Mesothelial cell of epicardium (in vitro differentiated cells): ENCODE data around the gene REG1A. TPM values are rescaled to one million over a fixed set of nuclear protein-coding genes. Genes with fewer than 3 reads are reported as not detected.

Experiments
- DNase-seq, 2 experiments: peaks; one replicate each; pipeline ENCODE4 v3.0.0; 2021; ENCODE audit warnings: low spot score in 2 of 2; ENCODE audit not compliant: unreplicated experiment in 2 of 2
- H3K27ac Mint-ChIP-seq: 2 replicates; pipeline ENCODE4 v1.8.0; 2021; ENCODE audit warnings: mixed read lengths
- H3K27me3 Mint-ChIP-seq: 2 replicates; pipeline ENCODE4 v1.8.0; 2021; ENCODE audit warnings: low read depth, mixed read lengths
- H3K36me3 Mint-ChIP-seq: 2 replicates; pipeline ENCODE4 v1.8.0; 2021; ENCODE audit warnings: mixed read lengths
- H3K4me1 Mint-ChIP-seq: 2 replicates; pipeline ENCODE4 v1.8.0; 2021; ENCODE audit warnings: mixed read lengths
- H3K4me3 Mint-ChIP-seq: 2 replicates; pipeline ENCODE4 v1.8.0; 2021; ENCODE audit warnings: mild to moderate bottlenecking, moderate library complexity, mixed read lengths
- H3K9me3 Mint-ChIP-seq: 2 replicates; pipeline ENCODE4 v1.8.0; 2021; ENCODE audit warnings: mixed read lengths
- CTCF ChIP-seq: fragments of 200-600 bp; sonication (generic); IDR thresholded peaks from one replicate; pipeline ENCODE4 v1.5.0; 2021; ENCODE audit warnings: antibody characterized with exemption; ENCODE audit not compliant: unreplicated experiment
- total RNA-seq: library from RNA; stranded (reverse); gene quantifications from 3 replicates; pipeline ENCODE4 v1.2.1, GENCODE V29; 2021

The REG1A gene
- total RNA-seq, 1 donor from 2014 or later: not detected

GRCh38 chr2:79114797-79115494 is 5.3 kb upstream of the REG1A start:
- DNase-seq: no peak
- H3K27me3 Mint-ChIP-seq: peaks cover 5% of the 10 kb centered on the region
- no peaks in the 10 kb centered on the region for H3K9me3 Mint-ChIP-seq
- H3K4me1 Mint-ChIP-seq: no peaks in the 10 kb centered on the region
- TF ChIP-seq CTCF: no peak
- H3K4me3 Mint-ChIP-seq: no peak overlapping the region
- no peak overlapping the region for H3K27ac Mint-ChIP-seq
- H3K36me3 Mint-ChIP-seq: no peaks in the 10 kb centered on the region

DNA sequence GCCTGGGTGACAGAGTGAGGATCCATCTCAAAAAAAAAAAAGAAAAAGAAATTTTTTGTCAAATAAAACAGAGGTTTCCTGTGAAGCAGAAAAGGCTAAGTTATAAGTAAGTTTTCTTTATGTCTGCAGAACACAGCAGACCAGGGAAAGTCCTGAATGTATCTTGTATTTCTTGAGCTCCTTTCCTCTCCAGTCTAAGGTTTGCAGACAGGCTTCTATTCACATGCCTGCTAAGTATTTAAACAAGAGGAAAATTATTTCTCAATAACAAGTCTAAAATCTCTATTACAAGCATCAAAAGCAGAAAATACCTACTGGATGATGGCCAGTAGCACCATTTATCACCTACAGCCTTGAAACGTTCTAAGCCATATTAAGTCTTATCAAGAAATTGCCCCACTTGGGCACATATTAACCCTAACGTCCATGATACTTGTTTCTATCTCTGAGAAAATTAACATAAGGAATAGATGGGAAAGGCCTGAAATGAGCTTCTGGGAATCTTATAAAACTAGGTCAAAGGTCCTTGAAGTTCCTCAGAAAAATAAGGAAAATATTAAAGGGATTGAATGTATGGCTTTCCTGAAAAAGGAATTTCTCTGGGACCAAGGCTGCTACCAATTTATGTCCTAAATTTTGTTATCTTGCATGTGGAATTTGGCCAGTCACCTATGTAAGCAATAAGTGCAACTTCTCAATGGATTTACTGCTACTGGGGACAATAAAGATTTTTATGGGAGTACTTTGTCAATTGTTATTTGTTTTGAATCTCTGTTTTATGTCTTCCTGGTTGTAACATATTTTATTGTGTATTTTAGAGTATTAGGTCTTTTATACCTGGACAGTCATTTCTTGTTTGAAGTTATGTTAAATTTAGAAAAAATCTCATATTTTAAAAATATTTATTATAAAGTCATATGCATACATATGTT is 3.0 kb upstream of the REG1A start:
- Mint-ChIP-seq H3K4me1 (no peaks in the 10 kb centered on the region), H3K27ac (no peak overlapping the region), H3K4me3 (no peak overlapping the region), H3K9me3 (no peaks in the 10 kb centered on the region), H3K27me3 (peaks cover 9% of the 10 kb centered on the region), H3K36me3 (no peaks in the 10 kb centered on the region)
- TF ChIP-seq CTCF: no peak
- no peak for DNase-seq

DNA sequence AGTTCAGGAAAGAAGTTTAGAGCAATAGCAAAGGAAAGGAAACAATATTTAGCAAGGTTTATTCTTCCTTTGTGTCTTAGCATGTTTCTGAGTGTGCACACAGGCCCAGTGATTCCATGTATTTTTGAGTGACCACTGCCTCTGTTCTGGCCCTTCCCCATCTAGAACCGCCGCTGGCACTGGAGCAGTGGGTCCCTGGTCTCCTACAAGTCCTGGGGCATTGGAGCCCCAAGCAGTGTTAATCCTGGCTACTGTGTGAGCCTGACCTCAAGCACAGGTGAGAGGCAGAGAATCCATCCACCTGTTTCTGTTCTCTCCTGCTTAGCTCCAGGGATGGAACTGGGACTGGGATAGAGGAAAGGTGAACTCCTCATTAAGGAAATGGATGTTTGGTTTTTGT is 2.4 kb downstream of the REG1A start:
- DNase-seq: no peak
- Mint-ChIP-seq H3K27ac (no peak overlapping the region), H3K9me3 (no peaks in the 10 kb centered on the region), H3K27me3 (peaks cover 20% of the 10 kb centered on the region), H3K4me3 (no peak overlapping the region), H3K4me1 (no peaks in the 10 kb centered on the region), H3K36me3 (no peaks in the 10 kb centered on the region)
- TF ChIP-seq CTCF: no peak

DNA sequence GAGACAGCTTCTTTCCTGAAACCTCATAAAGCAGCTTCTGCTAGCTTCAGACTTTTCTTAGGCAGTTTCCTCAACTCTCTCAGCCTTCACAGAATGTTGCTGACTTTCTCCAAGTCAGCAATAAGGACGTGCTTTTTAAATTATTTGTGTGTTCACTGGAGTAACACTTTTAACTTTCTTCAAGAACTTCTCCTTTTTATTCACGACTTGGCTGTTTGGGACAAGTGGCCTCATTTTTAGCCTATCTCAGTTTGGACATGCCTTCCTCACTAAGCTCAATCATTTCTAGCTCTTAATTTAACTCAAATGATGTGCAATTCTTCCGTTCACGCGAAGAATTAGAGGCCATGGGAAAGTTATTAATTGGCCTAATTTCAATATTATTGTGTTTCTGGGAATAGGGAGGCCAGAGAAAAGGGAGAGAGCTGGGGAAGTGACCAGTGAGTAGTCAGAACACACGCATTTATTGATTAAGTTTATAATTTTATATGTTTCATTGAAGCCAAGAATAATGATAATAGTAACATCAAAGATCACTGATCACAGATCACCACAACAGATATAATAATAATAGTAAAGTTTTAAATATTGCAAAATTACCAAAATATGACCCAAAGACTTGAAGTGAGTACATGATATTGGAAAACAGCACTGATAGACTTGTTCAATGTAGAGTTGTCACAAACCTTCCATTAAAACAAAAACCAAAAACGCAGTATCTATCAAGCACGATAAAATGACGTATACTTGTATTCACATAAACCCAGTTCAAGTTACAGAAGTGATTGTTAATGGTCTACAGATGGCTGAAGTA is 4.8 kb downstream of the REG1A start:
- H3K27ac Mint-ChIP-seq: no peak overlapping the region
- H3K36me3 Mint-ChIP-seq: no peaks in the 10 kb centered on the region
- peaks cover 25% of the 10 kb centered on the region for H3K27me3 Mint-ChIP-seq
- no peak for TF ChIP-seq CTCF
- no peak overlapping the region for H3K4me3 Mint-ChIP-seq
- no peaks in the 10 kb centered on the region for H3K9me3 Mint-ChIP-seq
- DNase-seq: no peak
- H3K4me1 Mint-ChIP-seq: no peaks in the 10 kb centered on the region

- H3K27ac Mint-ChIP-seq: no peak overlapping the region
- no peak for TF ChIP-seq CTCF
- no peaks in the 10 kb centered on the region for H3K4me1 Mint-ChIP-seq
- no peak for DNase-seq
- H3K27me3 Mint-ChIP-seq: peaks cover 23% of the 10 kb centered on the region
- H3K4me3 Mint-ChIP-seq: no peak overlapping the region
- H3K36me3 Mint-ChIP-seq: no peaks in the 10 kb centered on the region
- no peaks in the 10 kb centered on the region for H3K9me3 Mint-ChIP-seq
These were observed 5.4 kb downstream of the REG1A start for GRCh38 chr2:79125721-79125985.
